ENCODE results near the gene AFTPH.

AFTPH gene

DNA sequence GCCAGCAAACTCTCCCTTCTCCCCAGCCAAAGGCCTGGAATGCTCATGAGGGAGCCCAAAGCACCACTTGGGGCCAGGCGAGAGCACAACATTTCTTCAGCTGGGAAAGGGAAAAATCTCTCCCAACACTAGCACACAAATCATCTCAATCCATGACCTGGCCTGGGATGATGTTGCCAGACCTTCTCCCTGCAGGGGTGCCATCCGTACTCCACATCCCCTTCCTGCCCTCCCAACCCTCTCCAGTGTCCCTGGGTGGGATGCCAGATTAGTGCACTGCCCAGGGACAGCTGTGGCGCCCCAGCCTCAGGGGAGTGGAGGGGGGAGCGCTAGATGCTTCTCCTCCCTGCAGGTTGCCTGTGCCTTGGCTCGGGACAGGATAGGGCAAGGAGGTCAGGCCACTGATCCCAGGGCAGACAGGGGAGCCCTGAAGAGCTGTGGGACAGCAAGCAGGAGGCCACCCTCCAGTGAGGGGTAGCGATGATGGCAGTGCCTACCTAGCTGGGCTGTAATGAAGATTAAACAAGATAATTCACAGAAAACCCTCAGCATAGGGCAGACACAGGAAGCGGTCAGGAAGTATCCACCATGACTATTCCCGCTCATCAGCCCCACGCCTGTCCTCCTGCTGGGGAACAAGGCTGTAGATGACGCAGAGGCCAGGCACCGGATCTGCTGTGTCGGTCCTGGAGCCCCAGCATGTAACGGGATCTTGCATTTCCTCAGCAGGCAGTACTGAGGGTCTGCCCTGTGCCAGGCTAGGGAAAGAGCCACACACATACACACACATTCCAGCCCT is 98.5 kb downstream of the AFTPH start:
- TF ChIP-seq TAF1 (IDR thresholded peaks at IDR 0.05; ENCODE audit: low read depth) (no peak), YY1 (IDR thresholded peaks at IDR 0.05; ENCODE audit: low read depth) (no peak), TCF12 (IDR thresholded peaks at IDR 0.05; ENCODE audit: low read depth) (no peak), CREB1 (IDR thresholded peaks at IDR 0.05; ENCODE audit: low read depth) (no peak), FOXM1 (IDR thresholded peaks at IDR 0.05; ENCODE audit: borderline replicate concordance, low read depth) (no peak), EGR1 (IDR thresholded peaks at IDR 0.05) (no peak), NFIC (IDR thresholded peaks at IDR 0.05) (no peak)
- TF ChIP-seq, protein P1, sequence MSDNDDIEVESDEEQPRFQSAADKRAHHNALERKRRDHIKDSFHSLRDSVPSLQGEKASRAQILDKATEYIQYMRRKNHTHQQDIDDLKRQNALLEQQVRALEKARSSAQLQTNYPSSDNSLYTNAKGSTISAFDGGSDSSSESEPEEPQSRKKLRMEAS (IDR thresholded peaks at IDR 0.05), result no peak
- TF ChIP-seq, protein P2, sequence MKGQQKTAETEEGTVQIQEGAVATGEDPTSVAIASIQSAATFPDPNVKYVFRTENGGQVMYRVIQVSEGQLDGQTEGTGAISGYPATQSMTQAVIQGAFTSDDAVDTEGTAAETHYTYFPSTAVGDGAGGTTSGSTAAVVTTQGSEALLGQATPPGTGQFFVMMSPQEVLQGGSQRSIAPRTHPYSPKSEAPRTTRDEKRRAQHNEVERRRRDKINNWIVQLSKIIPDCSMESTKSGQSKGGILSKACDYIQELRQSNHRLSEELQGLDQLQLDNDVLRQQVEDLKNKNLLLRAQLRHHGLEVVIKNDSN (IDR thresholded peaks at IDR 0.05), result no peak

DNA sequence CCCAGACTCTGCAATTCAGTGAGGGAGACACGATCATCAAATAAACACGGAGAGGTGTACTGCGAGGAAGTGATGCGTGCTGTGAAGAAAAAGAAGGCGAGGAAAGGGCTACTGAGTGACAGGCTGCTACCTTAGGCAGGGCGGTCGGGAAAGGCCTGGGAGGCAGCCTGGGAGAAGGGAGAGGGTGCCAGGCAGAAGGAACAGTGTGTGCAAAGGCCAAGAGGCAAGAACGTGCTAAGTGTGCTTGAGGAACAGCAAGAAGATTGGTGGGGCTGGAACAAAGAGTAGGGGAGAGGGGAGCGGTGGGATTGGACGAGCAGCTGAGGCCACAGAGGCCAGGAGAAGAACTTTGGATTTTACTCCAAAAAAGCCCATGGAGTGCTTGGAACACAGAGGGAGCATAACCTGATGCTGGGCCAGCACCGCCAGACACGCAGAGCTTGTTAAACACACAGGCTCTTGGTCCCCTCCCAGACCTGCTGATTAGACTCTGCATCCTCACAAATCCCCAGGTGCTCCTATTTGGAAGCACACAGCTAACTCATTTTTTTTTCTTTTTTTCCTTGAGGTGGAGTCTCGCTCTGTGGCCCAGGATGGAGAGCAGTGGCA is 99.2 kb downstream of the AFTPH start:
- TF ChIP-seq TAF1 (IDR thresholded peaks at IDR 0.05; ENCODE audit: low read depth) (no peak), RAD21 (IDR thresholded peaks at IDR 0.05; ENCODE audit: low read depth) (no peak), CEBPB (IDR thresholded peaks at IDR 0.05) (no peak), EP300 (IDR thresholded peaks at IDR 0.05; ENCODE audit: borderline replicate concordance) (no peak), EGR1 (IDR thresholded peaks at IDR 0.05) (no peak), TEAD4 (IDR thresholded peaks at IDR 0.05) (no peak), NFIC (IDR thresholded peaks at IDR 0.05) (no peak), ZBTB7A (IDR thresholded peaks at IDR 0.05; ENCODE audit: low read depth) (no peak), CREB1 (IDR thresholded peaks at IDR 0.05; ENCODE audit: low read depth) (no peak), YY1 (IDR thresholded peaks at IDR 0.05; ENCODE audit: low read depth) (no peak), TCF12 (IDR thresholded peaks at IDR 0.05; ENCODE audit: low read depth) (no peak), FOXM1 (IDR thresholded peaks at IDR 0.05; ENCODE audit: borderline replicate concordance, low read depth) (no peak)
- TF ChIP-seq, protein P3, sequence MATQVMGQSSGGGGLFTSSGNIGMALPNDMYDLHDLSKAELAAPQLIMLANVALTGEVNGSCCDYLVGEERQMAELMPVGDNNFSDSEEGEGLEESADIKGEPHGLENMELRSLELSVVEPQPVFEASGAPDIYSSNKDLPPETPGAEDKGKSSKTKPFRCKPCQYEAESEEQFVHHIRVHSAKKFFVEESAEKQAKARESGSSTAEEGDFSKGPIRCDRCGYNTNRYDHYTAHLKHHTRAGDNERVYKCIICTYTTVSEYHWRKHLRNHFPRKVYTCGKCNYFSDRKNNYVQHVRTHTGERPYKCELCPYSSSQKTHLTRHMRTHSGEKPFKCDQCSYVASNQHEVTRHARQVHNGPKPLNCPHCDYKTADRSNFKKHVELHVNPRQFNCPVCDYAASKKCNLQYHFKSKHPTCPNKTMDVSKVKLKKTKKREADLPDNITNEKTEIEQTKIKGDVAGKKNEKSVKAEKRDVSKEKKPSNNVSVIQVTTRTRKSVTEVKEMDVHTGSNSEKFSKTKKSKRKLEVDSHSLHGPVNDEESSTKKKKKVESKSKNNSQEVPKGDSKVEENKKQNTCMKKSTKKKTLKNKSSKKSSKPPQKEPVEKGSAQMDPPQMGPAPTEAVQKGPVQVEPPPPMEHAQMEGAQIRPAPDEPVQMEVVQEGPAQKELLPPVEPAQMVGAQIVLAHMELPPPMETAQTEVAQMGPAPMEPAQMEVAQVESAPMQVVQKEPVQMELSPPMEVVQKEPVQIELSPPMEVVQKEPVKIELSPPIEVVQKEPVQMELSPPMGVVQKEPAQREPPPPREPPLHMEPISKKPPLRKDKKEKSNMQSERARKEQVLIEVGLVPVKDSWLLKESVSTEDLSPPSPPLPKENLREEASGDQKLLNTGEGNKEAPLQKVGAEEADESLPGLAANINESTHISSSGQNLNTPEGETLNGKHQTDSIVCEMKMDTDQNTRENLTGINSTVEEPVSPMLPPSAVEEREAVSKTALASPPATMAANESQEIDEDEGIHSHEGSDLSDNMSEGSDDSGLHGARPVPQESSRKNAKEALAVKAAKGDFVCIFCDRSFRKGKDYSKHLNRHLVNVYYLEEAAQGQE (IDR thresholded peaks at IDR 0.05; ENCODE audit: low read depth), result no peak
- TF ChIP-seq, protein P1 (IDR thresholded peaks at IDR 0.05), result no peak
- TF ChIP-seq, protein P2 (IDR thresholded peaks at IDR 0.05), result no peak

DNA sequence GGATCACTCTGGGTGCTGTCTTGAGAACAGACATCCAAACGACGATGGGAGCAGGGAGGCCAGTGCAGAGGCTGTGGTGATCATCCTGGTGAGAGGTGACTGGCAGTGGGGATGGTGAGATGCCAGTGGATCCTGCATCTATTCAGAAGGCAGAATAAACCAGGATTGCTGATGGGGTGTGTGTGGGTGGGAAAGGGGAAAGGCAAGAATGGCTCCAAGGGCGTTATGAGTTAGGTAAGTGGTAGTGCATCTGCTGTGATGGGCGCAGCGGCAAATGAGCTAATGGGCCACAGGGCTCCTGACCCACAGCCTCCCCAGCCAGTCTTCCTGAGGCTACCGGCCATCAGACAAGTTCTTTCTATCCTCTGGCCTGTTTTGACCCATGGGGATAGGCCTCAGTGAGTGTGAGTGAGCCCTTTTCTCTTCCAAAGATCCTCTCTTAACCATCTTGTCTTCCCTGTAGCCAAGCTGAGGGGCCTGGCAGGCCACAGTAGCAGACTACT is 100.0 kb downstream of the AFTPH start:
- TF ChIP-seq RAD21 (IDR thresholded peaks at IDR 0.05; ENCODE audit: low read depth), result no peak
- TF ChIP-seq ZBTB7A (IDR thresholded peaks at IDR 0.05; ENCODE audit: low read depth), result no peak
- TF ChIP-seq, protein P1 (IDR thresholded peaks at IDR 0.05), result no peak
- no peak for TF ChIP-seq CEBPB (IDR thresholded peaks at IDR 0.05)
- no peak for TF ChIP-seq FOXM1 (IDR thresholded peaks at IDR 0.05; ENCODE audit: borderline replicate concordance, low read depth)
- no peak for TF ChIP-seq EP300 (IDR thresholded peaks at IDR 0.05; ENCODE audit: borderline replicate concordance)
- no peak for TF ChIP-seq YY1 (IDR thresholded peaks at IDR 0.05; ENCODE audit: low read depth)
- TF ChIP-seq NFIC (IDR thresholded peaks at IDR 0.05), result no peak
- TF ChIP-seq, protein P3 (IDR thresholded peaks at IDR 0.05; ENCODE audit: low read depth), result no peak
- no peak for TF ChIP-seq TCF12 (IDR thresholded peaks at IDR 0.05; ENCODE audit: low read depth)
- no peak for TF ChIP-seq TEAD4 (IDR thresholded peaks at IDR 0.05)
- no peak for TF ChIP-seq EGR1 (IDR thresholded peaks at IDR 0.05)
- no peak for TF ChIP-seq TAF1 (IDR thresholded peaks at IDR 0.05; ENCODE audit: low read depth)
- TF ChIP-seq, protein P2 (IDR thresholded peaks at IDR 0.05), result no peak
- TF ChIP-seq CREB1 (IDR thresholded peaks at IDR 0.05; ENCODE audit: low read depth), result no peak

DNA sequence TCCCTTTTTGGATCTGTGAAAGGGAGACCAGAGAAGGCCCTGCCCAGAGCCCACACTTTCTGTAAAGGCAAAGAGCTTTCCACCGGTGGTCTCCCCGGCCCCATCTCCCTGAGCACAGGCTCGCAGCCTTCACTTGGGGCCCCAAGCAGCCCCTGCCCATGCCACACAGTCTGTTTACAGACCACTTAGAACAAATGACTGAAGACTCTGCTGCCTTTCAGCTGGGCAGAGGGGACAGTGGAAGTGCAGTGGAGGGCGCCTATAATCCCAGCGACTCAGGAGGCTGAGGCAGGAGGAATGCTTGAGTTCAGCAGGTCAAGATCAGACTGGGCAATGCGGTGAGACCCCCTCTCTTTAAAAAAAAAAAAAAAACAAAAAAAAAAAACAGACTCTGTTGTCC is 100.7 kb downstream of the AFTPH start:
- TF ChIP-seq FOXM1 (IDR thresholded peaks at IDR 0.05; ENCODE audit: borderline replicate concordance, low read depth) (no peak), RAD21 (IDR thresholded peaks at IDR 0.05; ENCODE audit: low read depth) (no peak), EGR1 (IDR thresholded peaks at IDR 0.05) (no peak), CEBPB (IDR thresholded peaks at IDR 0.05) (no peak), ZBTB7A (IDR thresholded peaks at IDR 0.05; ENCODE audit: low read depth) (no peak), TAF1 (IDR thresholded peaks at IDR 0.05; ENCODE audit: low read depth) (no peak), NFIC (IDR thresholded peaks at IDR 0.05) (no peak), YY1 (IDR thresholded peaks at IDR 0.05; ENCODE audit: low read depth) (no peak), EP300 (IDR thresholded peaks at IDR 0.05; ENCODE audit: borderline replicate concordance) (no peak), TCF12 (IDR thresholded peaks at IDR 0.05; ENCODE audit: low read depth) (no peak), TEAD4 (IDR thresholded peaks at IDR 0.05) (no peak)
- TF ChIP-seq, protein P3 (IDR thresholded peaks at IDR 0.05; ENCODE audit: low read depth), result no peak
- TF ChIP-seq, protein P2 (IDR thresholded peaks at IDR 0.05), result no peak
